ENCODE measurements around the gene VAV3.
A peak's percentile ranks its signal among the peaks of the same experiment; 100 is the strongest.
"Not testable (repeated sequence)": the region's sequence is repeated elsewhere in the genome, so short reads cannot be mapped to it uniquely, and the experiment has no call there.

The VAV3 gene

GRCh38 chr1:107702946-107703571, 261.9 kb downstream of the VAV3 start:
- Histone ChIP-seq H3K36me3 (ENCODE audit: control insufficient read depth in 1 of 2, insufficient read depth in 2 of 2, low read length in 2 of 2) (no peaks in the 10 kb centered on the region), H3K9me3 (ENCODE audit: control insufficient read depth in 1 of 2, low read length in 2 of 2) (no peaks in the 10 kb centered on the region), H3K4me1 (ENCODE audit: control insufficient read depth in 1 of 2, insufficient read depth in 2 of 2, low read length in 2 of 2) (no peaks in the 10 kb centered on the region), H3K27ac (ENCODE audit: low read depth, low read length) (no peak overlapping the region), H3K27me3 (ENCODE audit: control insufficient read depth in 1 of 2, insufficient read depth in 2 of 2, low read length in 2 of 2) (no peaks in the 10 kb centered on the region), H3K4me3 (ENCODE audit: low read depth in 1 of 2, low read length in 2 of 2) (no peak overlapping the region), H3K9ac (ENCODE audit: low read depth in 1 of 2, low read length in 2 of 2) (no peak overlapping the region)

- H3K27me3 ChIP-seq (ENCODE audit: control insufficient read depth in 1 of 2, insufficient read depth in 2 of 2, low read length in 2 of 2); H3K36me3 ChIP-seq (ENCODE audit: control insufficient read depth in 1 of 2, insufficient read depth in 2 of 2, low read length in 2 of 2); H3K9me3 ChIP-seq (ENCODE audit: control insufficient read depth in 1 of 2, low read length in 2 of 2); H3K4me3 ChIP-seq (ENCODE audit: low read depth in 1 of 2, low read length in 2 of 2); H3K9ac ChIP-seq (ENCODE audit: low read depth in 1 of 2, low read length in 2 of 2); H3K4me1 ChIP-seq (ENCODE audit: control insufficient read depth in 1 of 2, insufficient read depth in 2 of 2, low read length in 2 of 2); H3K27ac ChIP-seq (ENCODE audit: low read depth, low read length): not testable (repeated sequence)
Measured at GRCh38 chr1:107700651-107701050, 264.3 kb downstream of the VAV3 start.

- Histone ChIP-seq H3K27ac (ENCODE audit: low read depth, low read length) (no peak overlapping the region), H3K27me3 (ENCODE audit: control insufficient read depth in 1 of 2, insufficient read depth in 2 of 2, low read length in 2 of 2) (no peaks in the 10 kb centered on the region), H3K9ac (ENCODE audit: low read depth in 1 of 2, low read length in 2 of 2) (no peak overlapping the region), H3K36me3 (ENCODE audit: control insufficient read depth in 1 of 2, insufficient read depth in 2 of 2, low read length in 2 of 2) (no peaks in the 10 kb centered on the region), H3K4me3 (ENCODE audit: low read depth in 1 of 2, low read length in 2 of 2) (no peak overlapping the region), H3K9me3 (ENCODE audit: control insufficient read depth in 1 of 2, low read length in 2 of 2) (no peaks in the 10 kb centered on the region), H3K4me1 (ENCODE audit: control insufficient read depth in 1 of 2, insufficient read depth in 2 of 2, low read length in 2 of 2) (peaks cover 0 to under 1% of the 10 kb centered on the region in 2 donors)
Measured at GRCh38 chr1:107698161-107698560, 266.8 kb downstream of the VAV3 start.

- Histone ChIP-seq H3K27ac (ENCODE audit: low read depth, low read length) (no peak overlapping the region), H3K36me3 (ENCODE audit: control insufficient read depth in 1 of 2, insufficient read depth in 2 of 2, low read length in 2 of 2) (no peaks in the 10 kb centered on the region), H3K27me3 (ENCODE audit: control insufficient read depth in 1 of 2, insufficient read depth in 2 of 2, low read length in 2 of 2) (no peaks in the 10 kb centered on the region), H3K9ac (ENCODE audit: low read depth in 1 of 2, low read length in 2 of 2) (no peak overlapping the region), H3K4me3 (ENCODE audit: low read depth in 1 of 2, low read length in 2 of 2) (no peak overlapping the region), H3K4me1 (ENCODE audit: control insufficient read depth in 1 of 2, insufficient read depth in 2 of 2, low read length in 2 of 2) (peaks cover 8 to 9% of the 10 kb centered on the region in 2 donors), H3K9me3 (ENCODE audit: control insufficient read depth in 1 of 2, low read length in 2 of 2) (no peaks in the 10 kb centered on the region)
Measured at GRCh38 chr1:107695341-107695740, 269.6 kb downstream of the VAV3 start.

GRCh38 chr1:107692580-107693345, 272.2 kb downstream of the VAV3 start:
- Histone ChIP-seq H3K27ac (ENCODE audit: low read depth, low read length) (no peak overlapping the region), H3K4me3 (ENCODE audit: low read depth in 1 of 2, low read length in 2 of 2) (no peak overlapping the region), H3K4me1 (ENCODE audit: control insufficient read depth in 1 of 2, insufficient read depth in 2 of 2, low read length in 2 of 2) (peaks cover 8 to 9% of the 10 kb centered on the region in 2 donors), H3K36me3 (ENCODE audit: control insufficient read depth in 1 of 2, insufficient read depth in 2 of 2, low read length in 2 of 2) (no peaks in the 10 kb centered on the region), H3K9ac (ENCODE audit: low read depth in 1 of 2, low read length in 2 of 2) (no peak overlapping the region), H3K27me3 (ENCODE audit: control insufficient read depth in 1 of 2, insufficient read depth in 2 of 2, low read length in 2 of 2) (no peaks in the 10 kb centered on the region), H3K9me3 (ENCODE audit: control insufficient read depth in 1 of 2, low read length in 2 of 2) (no peaks in the 10 kb centered on the region)

- Histone ChIP-seq H3K4me3 (ENCODE audit: low read depth in 1 of 2, low read length in 2 of 2) (no peak overlapping the region), H3K4me1 (ENCODE audit: control insufficient read depth in 1 of 2, insufficient read depth in 2 of 2, low read length in 2 of 2) (peaks cover 8 to 9% of the 10 kb centered on the region in 2 donors), H3K36me3 (ENCODE audit: control insufficient read depth in 1 of 2, insufficient read depth in 2 of 2, low read length in 2 of 2) (no peaks in the 10 kb centered on the region), H3K9me3 (ENCODE audit: control insufficient read depth in 1 of 2, low read length in 2 of 2) (no peaks in the 10 kb centered on the region), H3K9ac (ENCODE audit: low read depth in 1 of 2, low read length in 2 of 2) (no peak overlapping the region), H3K27me3 (ENCODE audit: control insufficient read depth in 1 of 2, insufficient read depth in 2 of 2, low read length in 2 of 2) (no peaks in the 10 kb centered on the region), H3K27ac (ENCODE audit: low read depth, low read length) (no peak overlapping the region)
Measured at GRCh38 chr1:107691540-107691939, 273.4 kb downstream of the VAV3 start.

- Histone ChIP-seq H3K27me3 (ENCODE audit: control insufficient read depth in 1 of 2, insufficient read depth in 2 of 2, low read length in 2 of 2) (no peaks in the 10 kb centered on the region), H3K27ac (ENCODE audit: low read depth, low read length) (no peak overlapping the region), H3K36me3 (ENCODE audit: control insufficient read depth in 1 of 2, insufficient read depth in 2 of 2, low read length in 2 of 2) (no peaks in the 10 kb centered on the region), H3K9me3 (ENCODE audit: control insufficient read depth in 1 of 2, low read length in 2 of 2) (no peaks in the 10 kb centered on the region), H3K4me1 (ENCODE audit: control insufficient read depth in 1 of 2, insufficient read depth in 2 of 2, low read length in 2 of 2) (peaks cover 8 to 9% of the 10 kb centered on the region in 2 donors), H3K9ac (ENCODE audit: low read depth in 1 of 2, low read length in 2 of 2) (no peak overlapping the region), H3K4me3 (ENCODE audit: low read depth in 1 of 2, low read length in 2 of 2) (no peak overlapping the region)
Measured at GRCh38 chr1:107690491-107690890, 274.5 kb downstream of the VAV3 start.

GRCh38 chr1:107689733-107690132, 275.2 kb downstream of the VAV3 start:
- no peak overlapping the region for H3K4me3 ChIP-seq (ENCODE audit: low read depth in 1 of 2, low read length in 2 of 2)
- H3K27ac ChIP-seq (ENCODE audit: low read depth, low read length), result no peak overlapping the region
- no peaks in the 10 kb centered on the region for H3K27me3 ChIP-seq (ENCODE audit: control insufficient read depth in 1 of 2, insufficient read depth in 2 of 2, low read length in 2 of 2)
- no peak overlapping the region for H3K9ac ChIP-seq (ENCODE audit: low read depth in 1 of 2, low read length in 2 of 2)
- no peaks in the 10 kb centered on the region for H3K36me3 ChIP-seq (ENCODE audit: control insufficient read depth in 1 of 2, insufficient read depth in 2 of 2, low read length in 2 of 2)
- no peaks in the 10 kb centered on the region for H3K9me3 ChIP-seq (ENCODE audit: control insufficient read depth in 1 of 2, low read length in 2 of 2)
- peaks cover 8 to 9% of the 10 kb centered on the region in 2 donors for H3K4me1 ChIP-seq (ENCODE audit: control insufficient read depth in 1 of 2, insufficient read depth in 2 of 2, low read length in 2 of 2)

GRCh38 chr1:107689159-107689558, 275.8 kb downstream of the VAV3 start:
- no peak overlapping the region for H3K4me3 ChIP-seq (ENCODE audit: low read depth in 1 of 2, low read length in 2 of 2)
- H3K4me1 ChIP-seq (ENCODE audit: control insufficient read depth in 1 of 2, insufficient read depth in 2 of 2, low read length in 2 of 2), result peaks cover 8 to 12% of the 10 kb centered on the region in 2 donors
- no peaks in the 10 kb centered on the region for H3K9me3 ChIP-seq (ENCODE audit: control insufficient read depth in 1 of 2, low read length in 2 of 2)
- H3K27ac ChIP-seq (ENCODE audit: low read depth, low read length), result no peak overlapping the region
- H3K36me3 ChIP-seq (ENCODE audit: control insufficient read depth in 1 of 2, insufficient read depth in 2 of 2, low read length in 2 of 2), result no peaks in the 10 kb centered on the region
- no peaks in the 10 kb centered on the region for H3K27me3 ChIP-seq (ENCODE audit: control insufficient read depth in 1 of 2, insufficient read depth in 2 of 2, low read length in 2 of 2)
- no peak overlapping the region for H3K9ac ChIP-seq (ENCODE audit: low read depth in 1 of 2, low read length in 2 of 2)

- H3K4me1 ChIP-seq (ENCODE audit: control insufficient read depth in 1 of 2, insufficient read depth in 2 of 2, low read length in 2 of 2), result peaks cover 8 to 14% of the 10 kb centered on the region in 2 donors
- no peaks in the 10 kb centered on the region for H3K9me3 ChIP-seq (ENCODE audit: control insufficient read depth in 1 of 2, low read length in 2 of 2)
- peak overlapping the region; percentile 5 for H3K27ac ChIP-seq (ENCODE audit: low read depth, low read length)
- no peaks in the 10 kb centered on the region for H3K27me3 ChIP-seq (ENCODE audit: control insufficient read depth in 1 of 2, insufficient read depth in 2 of 2, low read length in 2 of 2)
- H3K9ac ChIP-seq (ENCODE audit: low read depth in 1 of 2, low read length in 2 of 2), result peak overlapping the region; percentile 34 to 35
- H3K4me3 ChIP-seq (ENCODE audit: low read depth in 1 of 2, low read length in 2 of 2), result peak overlapping the region; percentile 66 to 69
- no peaks in the 10 kb centered on the region for H3K36me3 ChIP-seq (ENCODE audit: control insufficient read depth in 1 of 2, insufficient read depth in 2 of 2, low read length in 2 of 2)
Measured at GRCh38 chr1:107687849-107688753, 276.9 kb downstream of the VAV3 start.

All from duodenal mucosa (tissue), 2 donors.